ENCODE data around the gene ESPNL.

The ESPNL gene

DNA sequence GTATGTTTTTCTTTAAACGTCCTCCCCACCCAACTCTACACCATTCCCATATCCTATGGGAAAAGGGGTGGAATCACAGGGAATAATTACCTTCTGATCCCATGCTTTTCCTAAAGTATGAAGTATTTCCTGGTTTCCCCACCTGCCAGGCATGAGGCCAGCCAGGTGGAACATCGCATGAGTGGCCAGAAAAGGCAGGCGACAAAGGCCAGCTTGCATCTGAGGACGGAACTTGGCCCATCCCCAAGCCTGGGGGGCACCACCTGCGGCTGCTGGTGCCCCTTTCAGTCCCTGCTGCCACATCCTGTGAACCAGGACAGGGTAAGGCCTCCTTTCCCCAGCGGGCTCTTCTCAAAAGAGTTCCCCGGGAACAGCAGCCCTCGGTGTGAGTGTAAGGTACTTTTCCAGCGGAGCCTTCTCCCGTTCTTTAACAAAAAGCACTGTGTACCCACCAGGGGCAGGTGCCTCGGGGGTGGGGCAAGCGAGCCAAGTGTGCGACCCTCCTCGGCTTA is 57.4 kb downstream of the ESPNL start:
- DNase-seq (ENCODE audit: low spot score), result no peak

GRCh38 chr2:238158018-238158508 is 57.9 kb downstream of the ESPNL start:
- no peak for DNase-seq (ENCODE audit: low spot score)

DNA sequence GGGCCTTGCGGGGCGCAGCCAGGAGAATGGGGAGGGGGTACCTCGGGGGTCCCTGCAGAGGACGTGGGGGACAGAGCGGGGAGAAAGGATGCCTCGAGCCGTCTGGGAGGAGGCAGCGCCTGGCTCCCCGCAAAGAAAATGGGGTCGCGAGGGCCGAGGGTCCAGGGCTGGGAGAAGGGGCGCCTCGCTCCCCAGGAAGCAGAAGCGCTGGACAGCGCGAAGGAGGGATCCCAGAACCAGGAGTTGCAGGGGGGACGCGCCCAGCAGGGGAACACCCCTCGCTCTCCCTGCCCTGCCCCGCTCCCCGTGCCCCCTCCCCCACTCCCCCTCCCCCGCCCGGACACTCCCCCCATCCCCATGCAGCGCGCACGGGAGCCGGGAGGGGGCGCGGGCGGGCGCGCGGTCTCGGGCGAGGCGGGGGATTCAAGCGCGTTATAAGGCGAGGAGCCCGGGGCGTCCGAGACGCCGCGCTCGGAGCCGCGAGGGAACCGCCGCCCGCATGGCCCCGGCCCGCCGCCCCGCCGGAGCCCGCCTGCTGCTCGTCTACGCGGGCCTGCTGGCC is 58.5 kb downstream of the ESPNL start, which contains the start of gene ERFE:
Gene ERFE (plus strand): TSS at position 462 of the 562 bp plus-strand sequence. CDS start 38 bp downstream, at position 500.
- DNase-seq (ENCODE audit: low spot score), result no peak

DNA sequence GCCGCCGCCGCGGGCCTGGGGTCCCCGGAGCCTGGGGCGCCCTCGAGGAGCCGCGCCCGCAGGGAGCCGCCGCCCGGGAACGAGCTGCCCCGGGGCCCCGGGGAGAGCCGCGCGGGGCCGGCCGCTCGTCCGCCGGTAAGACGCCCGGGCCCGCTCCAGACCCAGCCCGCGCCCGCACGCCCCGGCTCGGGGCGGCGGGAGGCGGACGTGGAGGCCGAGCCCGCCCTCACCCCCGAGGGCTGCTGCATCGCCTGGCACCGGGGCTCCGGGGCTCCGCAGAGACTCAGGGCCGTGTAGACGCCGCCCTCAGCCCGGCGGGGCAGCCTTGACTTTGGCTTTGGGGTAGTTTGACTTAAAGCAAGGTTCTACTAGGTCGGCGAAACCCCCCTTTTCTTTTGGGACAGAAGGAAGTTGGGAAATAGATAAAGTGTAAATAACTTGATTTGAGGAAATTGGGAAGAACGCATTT is 59.0 kb downstream of the ESPNL start:
- DNase-seq (ENCODE audit: low spot score), result no peak

DNA sequence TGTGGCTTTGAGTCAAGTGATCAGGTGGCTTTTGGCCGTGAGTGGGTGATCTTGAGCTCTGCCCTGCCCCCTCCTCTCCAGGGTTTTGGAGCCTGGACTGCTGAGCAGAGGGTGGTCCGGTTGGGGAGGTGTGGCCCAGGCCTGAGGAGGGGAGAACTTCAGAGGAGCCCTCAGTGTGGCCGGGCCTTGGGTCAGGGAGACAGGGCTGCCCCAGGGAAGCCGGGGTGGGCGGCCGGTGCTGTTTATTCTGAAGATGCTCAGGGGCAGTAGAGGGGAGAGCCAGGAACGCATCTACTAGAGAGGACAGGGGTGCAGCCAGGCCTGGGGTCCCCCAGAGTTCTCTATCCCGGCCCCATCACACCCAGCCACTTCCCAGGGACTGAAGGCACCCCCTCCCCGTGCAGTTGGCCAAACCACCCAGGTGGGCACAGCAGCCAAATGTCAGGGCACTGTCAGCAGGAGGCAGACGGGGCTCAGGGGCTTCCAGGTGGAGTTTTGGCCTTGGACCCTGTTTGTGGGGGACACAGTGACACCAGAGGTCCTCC is 59.6 kb downstream of the ESPNL start:
- DNase-seq (ENCODE audit: low spot score), result no peak

- DNase-seq (ENCODE audit: low spot score), result no peak
These were observed 60.3 kb downstream of the ESPNL start for GRCh38 chr2:238160206-238161129.

- no peak for DNase-seq (ENCODE audit: low spot score)
These were observed 61.3 kb downstream of the ESPNL start for GRCh38 chr2:238161291-238162051.

DNA sequence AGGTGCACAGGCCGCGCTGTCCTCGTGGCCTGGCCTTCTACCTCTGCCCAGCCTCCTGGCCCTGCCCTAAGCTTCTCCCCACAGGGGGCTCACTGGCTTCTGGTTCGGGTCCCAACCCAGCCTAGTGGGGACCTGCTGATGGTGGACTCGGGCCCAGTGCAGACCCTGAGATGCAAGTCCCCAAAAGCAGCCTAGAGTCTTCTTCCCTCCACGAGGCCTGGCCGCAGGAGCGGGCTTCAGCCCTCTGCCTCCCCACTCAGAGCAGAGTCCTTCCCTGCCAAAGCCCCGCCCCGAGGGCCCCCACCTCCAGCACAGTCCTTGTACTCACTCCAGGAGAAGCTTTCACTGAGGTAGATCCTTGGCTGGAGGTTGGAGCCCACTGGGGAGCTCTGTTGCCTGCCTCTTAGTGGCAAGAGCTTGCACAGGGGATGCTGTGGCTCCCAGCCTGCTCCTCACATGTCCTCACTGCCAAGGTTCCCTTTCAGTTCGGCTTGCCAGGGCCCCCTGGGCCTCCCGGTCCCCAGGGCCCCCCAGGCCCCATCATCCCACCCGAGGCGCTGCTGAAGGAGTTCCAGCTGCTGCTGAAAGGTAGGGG is 62.2 kb downstream of the ESPNL start:
- DNase-seq (ENCODE audit: low spot score), result no peak

DNA sequence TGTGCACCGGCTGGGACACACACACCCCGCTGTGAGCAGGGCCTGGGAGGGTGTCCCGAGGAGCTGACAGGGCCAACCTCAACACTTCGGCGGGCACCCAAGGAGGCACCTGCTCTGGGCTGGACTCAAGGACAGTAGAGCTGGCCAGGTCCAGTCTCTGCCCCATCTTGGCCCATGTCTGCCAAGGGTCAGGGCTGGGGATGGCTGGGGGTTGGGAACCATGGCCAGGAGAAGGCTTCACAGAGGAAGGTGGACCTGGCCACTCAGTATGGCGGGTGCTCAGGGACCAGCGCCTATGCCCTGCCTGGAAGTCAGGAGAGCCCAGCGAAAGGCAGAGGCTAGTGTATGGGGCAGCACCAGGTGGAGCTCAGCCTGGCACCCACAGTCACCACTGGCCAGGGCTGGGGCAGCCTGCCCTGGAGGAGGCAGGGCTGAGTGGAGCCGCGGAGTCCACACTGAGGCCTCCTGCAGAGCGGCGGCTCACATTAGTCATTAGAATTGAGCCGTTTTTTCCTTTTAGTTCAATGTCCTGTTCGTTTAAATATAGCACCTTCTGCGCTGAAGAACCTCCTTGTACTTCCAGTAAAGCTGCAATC is 62.8 kb downstream of the ESPNL start:
- no peak for DNase-seq (ENCODE audit: low spot score)

- DNase-seq (ENCODE audit: low spot score), result no peak
These were observed 63.5 kb downstream of the ESPNL start for GRCh38 chr2:238163481-238164198.

- DNase-seq (ENCODE audit: low spot score), result no peak
These were observed 64.8 kb downstream of the ESPNL start for GRCh38 chr2:238164906-238165287.

DNA sequence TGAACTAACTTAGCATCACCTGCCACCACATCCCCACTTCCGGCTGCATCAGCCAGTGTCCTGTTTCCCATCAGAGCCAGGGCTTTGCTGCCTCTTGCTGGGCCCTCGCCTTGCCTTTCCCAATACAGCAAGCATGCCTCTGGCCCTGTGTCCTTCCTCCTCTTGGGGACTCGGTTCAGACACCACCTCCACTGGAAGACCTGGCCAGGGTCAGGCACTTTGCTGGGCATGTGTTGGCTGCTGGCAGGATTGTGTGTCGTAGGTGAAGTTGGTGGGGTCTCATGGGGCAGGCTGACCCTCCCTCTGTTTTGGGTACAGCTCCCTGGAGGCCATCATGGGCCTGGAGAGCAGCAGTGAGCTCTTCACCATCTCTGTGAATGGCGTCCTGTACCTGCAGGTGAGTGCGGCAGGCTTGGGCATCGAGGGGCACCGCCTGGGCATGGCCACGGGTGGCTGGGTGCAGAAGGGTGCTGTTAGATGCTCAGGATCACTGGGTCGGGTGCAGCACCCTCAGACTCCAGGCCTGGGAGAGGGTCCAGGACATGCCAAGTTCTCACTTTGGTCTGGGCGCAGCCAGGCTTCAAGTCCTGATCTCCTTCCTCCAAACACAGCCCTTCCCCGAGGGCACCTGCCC is 65.3 kb downstream of the ESPNL start:
- no peak for DNase-seq (ENCODE audit: low spot score)

- DNase-seq (ENCODE audit: low spot score), result no peak
These were observed 66.5 kb downstream of the ESPNL start for GRCh38 chr2:238166391-238167343.

GRCh38 chr2:238167344-238167715 is 67.2 kb downstream of the ESPNL start:
- no peak for DNase-seq (ENCODE audit: low spot score)

DNA sequence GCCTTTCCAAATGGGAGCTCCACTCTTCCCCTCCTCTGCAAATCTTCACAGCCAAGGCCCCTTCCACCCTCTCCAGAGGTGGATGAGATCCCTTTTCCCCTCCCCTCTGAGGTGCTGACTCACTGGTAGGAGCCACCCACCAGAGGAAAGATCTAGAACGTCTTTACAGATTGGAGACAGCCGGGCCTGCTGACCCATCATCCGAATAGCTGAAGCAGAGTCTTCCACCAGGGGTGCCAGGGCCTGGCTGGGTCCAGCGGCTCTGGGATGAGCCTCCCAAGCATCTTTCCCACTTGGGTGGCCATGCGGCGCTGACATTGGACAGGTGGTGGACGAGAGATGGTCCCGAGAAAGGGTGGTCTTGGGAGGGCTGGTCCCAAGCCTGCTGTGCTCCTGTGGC is 67.6 kb downstream of the ESPNL start:
- DNase-seq (ENCODE audit: low spot score), result peak; percentile 47

- no peak for DNase-seq (ENCODE audit: low spot score)
These were observed 68.3 kb downstream of the ESPNL start for GRCh38 chr2:238168196-238169047.

DNA sequence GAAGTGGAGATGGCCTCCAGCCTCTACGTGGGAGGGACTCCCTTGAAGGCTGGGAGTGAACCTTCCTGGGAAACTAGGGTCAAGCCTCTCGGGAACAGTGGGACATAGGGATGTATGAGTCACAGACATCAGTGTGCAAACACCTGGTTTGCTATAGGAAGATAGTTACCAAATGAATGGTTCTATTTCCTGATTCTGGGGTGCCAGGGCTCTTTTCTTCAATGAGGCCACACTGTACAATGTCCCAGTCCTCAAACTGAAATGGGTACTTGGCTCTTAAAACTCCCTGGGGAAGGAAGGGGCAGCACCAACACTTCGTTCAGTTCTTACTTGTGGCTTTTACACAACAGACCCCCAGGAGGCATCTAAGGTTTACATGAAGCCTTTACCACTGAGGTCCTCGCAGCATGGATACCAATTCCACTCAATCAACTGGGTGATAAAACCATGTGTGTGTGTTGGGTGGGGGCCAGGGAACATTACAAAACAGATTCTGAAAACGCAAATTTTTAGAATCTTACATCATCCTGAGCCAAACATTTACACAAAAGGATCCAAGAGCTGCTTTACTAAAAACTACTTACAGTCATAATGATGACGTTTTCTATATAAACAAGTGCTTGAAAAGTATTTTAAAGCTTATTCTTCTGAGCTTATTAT is 69.0 kb downstream of the ESPNL start:
- DNase-seq (ENCODE audit: low spot score), result no peak
